ENCODE data around the gene POLR1A.

Gene POLR1A

GRCh38 chr2:86003967-86004366 is 101.7 kb downstream of the POLR1A start:
- DNase-seq (ENCODE audit: low read depth): no peak
- no peak overlapping the region for H3K4me3 ChIP-seq (ENCODE audit: low read depth, low read length)
- in situ Hi-C loops (cut with HindIII; ENCODE audit: low sequenced_read_pairs): no loop called here
- TF ChIP-seq CTCF (IDR thresholded peaks at IDR 0.05; ENCODE audit: low read depth, low read length, missing control alignments): no peak

GRCh38 chr2:86003104-86003503 is 102.6 kb downstream of the POLR1A start:
- in situ Hi-C loops (cut with HindIII; ENCODE audit: low sequenced_read_pairs): no loop called here
- TF ChIP-seq CTCF (IDR thresholded peaks at IDR 0.05; ENCODE audit: low read depth, low read length, missing control alignments): no peak
- no peak for DNase-seq (ENCODE audit: low read depth)
- H3K4me3 ChIP-seq (ENCODE audit: low read depth, low read length): no peak overlapping the region

- DNase-seq (ENCODE audit: low read depth): no peak
- no peak for TF ChIP-seq CTCF (IDR thresholded peaks at IDR 0.05; ENCODE audit: low read depth, low read length, missing control alignments)
- H3K4me3 ChIP-seq (ENCODE audit: low read depth, low read length): no peak overlapping the region
- in situ Hi-C loops (cut with HindIII; ENCODE audit: low sequenced_read_pairs): no loop called here
Observed at GRCh38 chr2:86002375-86002774, 103.3 kb downstream of the POLR1A start.

- no peak for TF ChIP-seq CTCF (IDR thresholded peaks at IDR 0.05; ENCODE audit: low read depth, low read length, missing control alignments)
- in situ Hi-C loops (cut with HindIII; ENCODE audit: low sequenced_read_pairs): no loop called here
- H3K4me3 ChIP-seq (ENCODE audit: low read depth, low read length): no peak overlapping the region
- no peak for DNase-seq (ENCODE audit: low read depth)
Observed at GRCh38 chr2:86001326-86001725, 104.4 kb downstream of the POLR1A start.

- no peak overlapping the region for H3K4me3 ChIP-seq (ENCODE audit: low read depth, low read length)
- DNase-seq (ENCODE audit: low read depth): no peak
- in situ Hi-C loops (cut with HindIII; ENCODE audit: low sequenced_read_pairs): no loop called here
- no peak for TF ChIP-seq CTCF (IDR thresholded peaks at IDR 0.05; ENCODE audit: low read depth, low read length, missing control alignments)
Observed at GRCh38 chr2:86000938-86001312, 104.8 kb downstream of the POLR1A start.

GRCh38 chr2:86000131-86000937 is 105.4 kb downstream of the POLR1A start:
- TF ChIP-seq CTCF (IDR thresholded peaks at IDR 0.05; ENCODE audit: low read depth, low read length, missing control alignments): no peak
- no peak overlapping the region for H3K4me3 ChIP-seq (ENCODE audit: low read depth, low read length)
- in situ Hi-C loops (cut with HindIII; ENCODE audit: low sequenced_read_pairs): no loop called here
- DNase-seq (ENCODE audit: low read depth): no peak
